HEK293 (cell line): ENCODE data around the gene TRIM9.

Experiments used
- CTCF ChIA-PET: fragments of 350-600 bp; formaldehyde crosslinking; extraction: SDS; loops from one replicate; lab custom pipeline; 2021; ENCODE audit warnings: antibody characterized with exemption; lab: Yijun Ruan, JAX
- POLR2A ChIA-PET: fragments of 300-600 bp; formaldehyde crosslinking; extraction: SDS; loops from one replicate; lab custom pipeline; 2020; ENCODE audit warnings: antibody characterized with exemption, inconsistent platforms; lab: Yijun Ruan, JAX
- H3K27ac ChIP-seq: fragments of 200-500 bp; sonication (Bioruptor generic); 2 replicates; pipeline ENCODE4 v1.5.1; 2014; ENCODE audit warnings: low read depth, low read length, control low read depth, inconsistent platforms; ENCODE audit errors: extremely low read depth
- H3K36me3 ChIP-seq, 2 experiments: fragments of 200-500 bp in 1 of 2; sonication (Bioruptor generic) in 1 of 2; 1 replicate in 1 of 2; 2 replicates in 1 of 2; pipeline ENCODE4 v1.5.1; 2014 to 2017; ENCODE audit warnings: inconsistent platforms in 2 of 2, low read length in 2 of 2; ENCODE audit not compliant: control insufficient read depth in 2 of 2, insufficient read depth in 1 of 2
- H3K4me1 ChIP-seq: fragments of 200-500 bp; sonication (Bioruptor generic); 2 replicates; pipeline ENCODE4 v1.5.1; 2014; ENCODE audit warnings: mild to moderate bottlenecking, low read length, inconsistent platforms; ENCODE audit not compliant: control insufficient read depth, insufficient read depth
- H3K4me3 ChIP-seq: 2 replicates; pipeline ENCODE4 v1.5.1; 2011; ENCODE audit warnings: low read depth, mild to moderate bottlenecking, control low read depth, low read length, moderate library complexity
- H3K9me3 ChIP-seq: fragments of 200-500 bp; sonication (Bioruptor generic); 2 replicates; pipeline ENCODE4 v1.5.1; 2014; ENCODE audit warnings: low read depth, low read length, inconsistent platforms; ENCODE audit not compliant: control insufficient read depth, insufficient read depth
- GFI1B ChIP-seq: fragments of 450-650 bp; formaldehyde crosslinking; IDR thresholded peaks from 2 replicates; pipeline ENCODE4 v1.5.1; 2016; ENCODE audit warnings: missing biosample characterization, missing genetic modification characterization
- HIC1 ChIP-seq: fragments of 450-650 bp; formaldehyde crosslinking; IDR thresholded peaks from 2 replicates; pipeline ENCODE4 v1.5.1; 2016; ENCODE audit warnings: missing biosample characterization, missing genetic modification characterization
- KLF17 ChIP-seq: fragments of 450-650 bp; formaldehyde crosslinking; IDR thresholded peaks from 2 replicates; pipeline ENCODE4 v1.5.1; 2016; ENCODE audit warnings: missing biosample characterization, missing genetic modification characterization
- PRDM10 ChIP-seq: fragments of 450-650 bp; formaldehyde crosslinking; IDR thresholded peaks from 2 replicates; pipeline ENCODE4 v1.5.1; 2016; ENCODE audit warnings: missing biosample characterization, missing genetic modification characterization
- SCRT2 ChIP-seq: fragments of 450-650 bp; formaldehyde crosslinking; IDR thresholded peaks from 2 replicates; pipeline ENCODE4 v1.5.1; 2016; ENCODE audit warnings: missing biosample characterization, missing genetic modification characterization
- SETDB1 ChIP-seq: IDR thresholded peaks from one replicate; pipeline ENCODE4 v1.6.1; 2017; ENCODE audit warnings: mild to moderate bottlenecking, low read length, moderate library complexity, mixed read lengths; ENCODE audit not compliant: insufficient read length
- WT1 ChIP-seq: fragments of 450-650 bp; formaldehyde crosslinking; IDR thresholded peaks from 2 replicates; pipeline ENCODE4 v1.5.1; 2016; ENCODE audit warnings: missing biosample characterization, missing genetic modification characterization
- ZNF10 ChIP-seq: fragments of 450-650 bp; formaldehyde crosslinking; IDR thresholded peaks from 2 replicates; pipeline ENCODE4 v1.5.1; 2017; ENCODE audit warnings: missing biosample characterization, missing genetic modification characterization
- ZNF121 ChIP-seq: fragments of 450-650 bp; formaldehyde crosslinking; IDR thresholded peaks from 2 replicates; pipeline ENCODE4 v1.5.1; 2016; ENCODE audit warnings: missing biosample characterization, missing genetic modification characterization
- ZNF133 ChIP-seq: fragments of 450-650 bp; formaldehyde crosslinking; IDR thresholded peaks from 2 replicates; pipeline ENCODE4 v1.5.1; 2016; ENCODE audit warnings: missing biosample characterization, missing genetic modification characterization
- ZNF23 ChIP-seq: fragments of 450-650 bp; formaldehyde crosslinking; IDR thresholded peaks from 2 replicates; pipeline ENCODE4 v1.5.1; 2016; ENCODE audit warnings: missing biosample characterization, missing genetic modification characterization, borderline replicate concordance
- ZNF248 ChIP-seq: fragments of 450-650 bp; formaldehyde crosslinking; IDR thresholded peaks from 2 replicates; pipeline ENCODE4 v1.5.1; 2017; ENCODE audit warnings: missing biosample characterization, missing genetic modification characterization
- ZNF266 ChIP-seq: fragments of 450-650 bp; formaldehyde crosslinking; IDR thresholded peaks from 2 replicates; pipeline ENCODE4 v1.5.1; 2016; ENCODE audit warnings: missing biosample characterization, missing genetic modification characterization, low read depth
- ZNF350 ChIP-seq: fragments of 450-650 bp; formaldehyde crosslinking; IDR thresholded peaks from 2 replicates; pipeline ENCODE4 v1.5.0; 2017; ENCODE audit warnings: missing biosample characterization, mild to moderate bottlenecking, missing genetic modification characterization
- ZNF354C ChIP-seq: fragments of 450-650 bp; formaldehyde crosslinking; IDR thresholded peaks from 2 replicates; pipeline ENCODE4 v1.5.1; 2016; ENCODE audit warnings: missing biosample characterization, missing genetic modification characterization, low read depth, borderline replicate concordance
- ZNF366 ChIP-seq: fragments of 450-650 bp; formaldehyde crosslinking; conservative IDR thresholded peaks from 2 replicates; pipeline ENCODE4 v1.5.1; 2016; ENCODE audit warnings: missing biosample characterization, missing genetic modification characterization
- ZNF404 ChIP-seq: fragments of 450-650 bp; formaldehyde crosslinking; IDR thresholded peaks from 2 replicates; pipeline ENCODE4 v1.5.1; 2017; ENCODE audit warnings: missing biosample characterization, missing genetic modification characterization
- ZNF518A ChIP-seq: fragments of 450-650 bp; formaldehyde crosslinking; conservative IDR thresholded peaks from 2 replicates; pipeline ENCODE4 v1.5.1; 2016; ENCODE audit warnings: low read depth, missing biosample characterization, missing genetic modification characterization
- ZNF555 ChIP-seq: fragments of 450-650 bp; formaldehyde crosslinking; conservative IDR thresholded peaks from 2 replicates; pipeline ENCODE4 v1.5.1; 2017; ENCODE audit warnings: missing biosample characterization, mild to moderate bottlenecking, missing genetic modification characterization, inconsistent platforms
- ZNF571 ChIP-seq: fragments of 450-650 bp; formaldehyde crosslinking; IDR thresholded peaks from 2 replicates; pipeline ENCODE4 v1.5.0; 2017; ENCODE audit warnings: missing biosample characterization, missing genetic modification characterization
- ZNF580 ChIP-seq: fragments of 450-650 bp; formaldehyde crosslinking; IDR thresholded peaks from 2 replicates; pipeline ENCODE4 v1.5.1; 2016; ENCODE audit warnings: missing biosample characterization, missing genetic modification characterization
- ZNF654 ChIP-seq: fragments of 450-650 bp; formaldehyde crosslinking; IDR thresholded peaks from 2 replicates; pipeline ENCODE4 v1.5.1; 2016; ENCODE audit warnings: low read depth, missing biosample characterization, missing genetic modification characterization
- ZNF658 ChIP-seq: fragments of 450-650 bp; formaldehyde crosslinking; IDR thresholded peaks from 2 replicates; pipeline ENCODE4; 2016; ENCODE audit warnings: missing biosample characterization, missing genetic modification characterization
- ZNF677 ChIP-seq: fragments of 450-650 bp; IDR thresholded peaks from 2 replicates; pipeline ENCODE4 v1.5.0; 2018; ENCODE audit warnings: missing biosample characterization, mild to moderate bottlenecking, missing genetic modification characterization, moderate library complexity
- ZXDB ChIP-seq: fragments of 450-650 bp; formaldehyde crosslinking; IDR thresholded peaks from 2 replicates; pipeline ENCODE4 v1.5.1; 2016; ENCODE audit warnings: missing biosample characterization, missing genetic modification characterization

The TRIM9 gene

GRCh38 chr14:50951032-50951431 is 143.9 kb downstream of the TRIM9 start:
- TF ChIP-seq ZNF555 (tag by site-specific recombination) (no peak), SCRT2 (no peak), KLF17 (no peak), WT1 (tag by site-specific recombination) (no peak), ZNF23 (no peak), ZNF658 (no peak), ZNF654 (tag by site-specific recombination) (no peak), ZNF133 (tag by site-specific recombination) (no peak), GFI1B (tag by site-specific recombination) (no peak), ZNF266 (tag by site-specific recombination) (no peak), ZNF404 (no peak), ZNF677 (tag by site-specific recombination) (no peak), ZNF354C (tag by site-specific recombination) (no peak), ZNF248 (tag by site-specific recombination) (no peak), ZNF10 (tag by site-specific recombination) (no peak), ZNF518A (tag by site-specific recombination) (no peak)
- H3K4me3 ChIP-seq = no peak overlapping the region
- no peaks in the 10 kb centered on the region for H3K36me3 ChIP-seq
- ChIA-PET POLR2A (no interaction called here), CTCF (interaction anchor here (0.7 kb wide), 1 partner anchor 174 kb away, joined by 4 read pairs; no protein-coding TSS in a partner anchor)
- H3K9me3 ChIP-seq = no peaks in the 10 kb centered on the region
- no peak overlapping the region for H3K27ac ChIP-seq
- H3K4me1 ChIP-seq = peaks cover 6% of the 10 kb centered on the region; the same call in 1 of the 2 replicates

- ChIA-PET CTCF (interaction anchor here (0.6 kb wide), 1 partner anchor 13 kb away, joined by 3 read pairs; no protein-coding TSS in a partner anchor), POLR2A (no interaction called here)
- H3K36me3 ChIP-seq = no peaks in the 10 kb centered on the region
- no peaks in the 10 kb centered on the region for H3K9me3 ChIP-seq
- H3K4me3 ChIP-seq = no peak overlapping the region
- peaks cover 3% of the 10 kb centered on the region; the same call in 1 of the 2 replicates for H3K4me1 ChIP-seq
- no peak overlapping the region for H3K27ac ChIP-seq
- no peak for TF ChIP-seq ZNF580
- TF ChIP-seq ZXDB = no peak
- TF ChIP-seq ZNF121 (tag by site-specific recombination) = no peak
- TF ChIP-seq HIC1 = no peak
- TF ChIP-seq PRDM10 = no peak
- TF ChIP-seq ZNF366 (tag by site-specific recombination) = no peak
- TF ChIP-seq SETDB1 = no peak
- TF ChIP-seq ZNF350 (tag by site-specific recombination) = no peak
- no peak for TF ChIP-seq ZNF571 (tag by site-specific recombination)
Observed at GRCh38 chr14:50948205-50948604, 146.7 kb downstream of the TRIM9 start.
